ENCODE measurements around the gene FPR2.
"Not testable (repeated sequence)": the region's sequence is repeated elsewhere in the genome, so short reads cannot be mapped to it uniquely, and the experiment has no call there.

The FPR2 gene

DNA sequence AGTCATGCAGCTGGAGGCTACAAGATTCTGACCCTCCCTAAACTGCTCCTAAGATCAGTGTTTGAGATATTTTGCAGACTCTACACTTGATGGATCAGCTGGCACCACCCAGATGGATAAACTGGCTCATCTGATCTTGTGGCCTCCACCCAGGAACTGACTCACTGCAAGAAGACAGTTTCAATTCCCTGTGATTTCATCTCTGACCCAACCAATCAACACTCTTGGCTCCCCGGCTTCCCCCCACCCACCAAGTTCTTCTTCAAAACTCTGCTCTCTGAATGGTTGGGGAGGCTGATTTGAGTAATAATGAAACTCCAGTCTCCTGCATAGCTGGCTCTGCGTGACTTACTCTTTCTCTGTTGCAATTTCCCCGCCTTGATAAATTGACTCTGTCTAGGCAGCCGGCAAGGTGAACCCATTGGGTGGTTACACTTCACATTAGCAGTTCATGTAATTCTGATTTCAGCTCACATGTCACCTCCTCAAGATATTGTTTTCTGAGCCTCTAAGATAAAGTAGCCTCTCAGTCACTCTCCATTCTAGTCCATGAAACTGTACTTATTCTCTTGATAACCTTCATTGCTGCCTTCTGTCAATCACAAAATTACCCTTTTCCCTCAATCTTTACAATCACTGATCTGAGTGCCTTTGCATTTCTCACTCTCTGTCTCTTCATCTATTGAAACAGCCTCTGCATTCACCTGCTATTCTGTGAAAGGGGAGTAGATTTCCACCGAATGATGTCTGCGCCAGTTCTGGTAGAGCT lies 24.1 kb downstream of the FPR2 start:
- peak in 1 of 2 experiments; percentile 5 for DNase-seq

DNA sequence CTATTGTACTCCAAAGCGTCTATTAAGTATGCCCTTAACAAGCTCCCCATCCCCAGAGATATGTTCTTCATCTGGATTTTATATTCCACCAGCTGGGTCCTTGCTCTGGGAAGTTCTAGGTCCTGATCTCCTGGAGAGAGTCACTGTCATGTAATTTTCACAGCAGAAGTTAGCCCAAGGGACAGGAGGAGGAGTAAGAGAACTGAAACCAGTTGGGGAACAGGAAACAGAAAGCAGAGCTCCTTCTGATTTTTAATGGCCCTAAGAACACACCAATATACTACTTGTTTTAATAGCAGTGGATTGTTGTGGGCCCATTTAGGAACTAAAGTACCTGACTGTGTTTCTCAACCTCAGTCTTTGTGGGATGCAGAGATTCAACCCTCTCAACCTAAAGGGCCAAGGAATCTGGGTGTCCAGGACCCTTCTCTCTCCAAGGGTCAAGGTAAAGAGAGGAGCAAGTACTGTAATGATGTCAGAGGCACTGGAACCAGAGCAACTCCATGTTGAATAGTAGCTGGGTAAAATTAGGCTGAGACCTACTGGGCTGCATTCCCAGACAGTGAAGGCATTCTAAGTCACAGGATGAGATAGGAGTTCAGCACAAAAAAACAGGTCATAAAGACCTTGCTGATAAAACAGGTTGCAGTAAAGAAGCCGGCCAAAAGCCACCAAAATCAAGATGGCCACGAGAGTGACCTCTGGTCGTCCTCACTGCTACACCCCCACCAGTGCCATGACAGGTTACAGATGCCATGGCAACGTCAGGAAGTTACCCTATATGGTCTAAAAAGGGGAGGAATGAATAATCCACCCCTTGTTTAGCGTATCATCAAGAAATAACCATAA lies 25.9 kb downstream of the FPR2 start:
- DNase-seq: no peak

DNA sequence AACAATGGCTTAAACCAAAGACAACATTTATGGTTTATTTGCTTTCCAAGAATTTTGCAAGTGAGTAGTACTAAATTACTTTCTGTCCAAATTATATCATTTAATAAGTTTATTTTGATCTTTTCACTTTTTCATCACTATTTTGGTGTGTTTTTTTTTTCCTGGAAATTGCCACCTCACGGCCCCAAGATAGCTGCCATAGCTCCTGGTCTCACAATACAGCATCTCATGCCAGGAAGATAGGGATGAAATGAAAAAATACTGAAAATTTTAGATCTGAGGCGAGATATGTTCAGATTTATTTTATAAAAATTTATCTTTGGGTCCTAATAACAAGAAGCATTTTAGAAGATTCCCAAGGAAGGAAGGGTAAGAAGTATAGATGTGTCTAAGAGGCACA lies 27.0 kb downstream of the FPR2 start:
- no peak for DNase-seq

GRCh38 chr19:51789061-51789795 lies 28.2 kb downstream of the FPR2 start:
- DNase-seq: no peak

GRCh38 chr19:51792932-51793331 lies 32.0 kb downstream of the FPR2 start:
- DNase-seq: no peak

DNA sequence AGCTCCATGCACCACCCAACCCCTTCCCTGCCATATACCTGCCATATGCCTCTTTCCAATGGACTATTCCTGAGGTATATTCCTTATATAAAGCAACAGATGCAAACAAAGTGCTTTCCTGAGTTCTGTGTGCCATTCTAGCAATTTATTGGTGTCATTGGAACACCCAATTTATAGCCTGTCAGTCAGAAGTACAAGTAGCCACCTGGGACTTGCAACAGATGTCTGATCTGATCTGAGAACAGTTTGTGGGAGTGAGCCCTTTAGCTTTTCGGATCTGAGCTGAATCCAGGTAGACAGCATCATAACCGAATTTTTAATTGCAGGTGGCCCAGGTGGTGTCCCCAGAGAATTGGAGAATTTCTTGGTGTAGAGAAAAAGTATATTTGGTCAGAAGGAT lies 33.0 kb downstream of the FPR2 start:
- no peak for DNase-seq

GRCh38 chr19:51794885-51795490 lies 34.0 kb downstream of the FPR2 start, which contains the start of gene FPR3:
Gene FPR3 (plus strand): TSS chr19:51795157. CDS start chr19:51823749, 28,592 bp downstream.
- no peak for DNase-seq

DNA sequence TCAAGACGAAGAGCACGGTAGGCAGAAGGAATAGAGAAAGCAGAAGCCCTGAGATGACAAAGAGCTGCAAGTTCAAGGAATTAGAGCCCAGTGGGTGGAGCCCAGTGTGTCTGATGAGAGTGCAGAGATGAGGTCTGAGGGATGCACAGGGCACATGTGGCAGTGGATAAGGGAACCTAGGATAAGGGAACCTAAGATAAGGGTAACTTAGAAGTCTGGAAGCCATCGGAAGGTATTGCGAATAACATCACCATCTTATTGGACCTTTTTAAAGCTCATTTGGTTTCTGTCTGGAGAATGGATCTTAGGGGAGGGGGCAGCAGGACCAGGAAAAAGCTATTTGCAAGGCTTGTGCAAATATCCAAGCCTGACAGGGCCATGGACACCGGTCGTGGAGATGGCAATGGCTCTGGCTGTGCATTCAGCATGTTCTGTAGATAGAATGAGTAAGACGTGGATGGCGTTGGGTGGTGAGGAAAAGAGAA lies 35.3 kb downstream of the FPR2 start:
- DNase-seq: no peak

- DNase-seq: no peak
Observed at GRCh38 chr19:51797480-51797879, 36.5 kb downstream of the FPR2 start.

DNA sequence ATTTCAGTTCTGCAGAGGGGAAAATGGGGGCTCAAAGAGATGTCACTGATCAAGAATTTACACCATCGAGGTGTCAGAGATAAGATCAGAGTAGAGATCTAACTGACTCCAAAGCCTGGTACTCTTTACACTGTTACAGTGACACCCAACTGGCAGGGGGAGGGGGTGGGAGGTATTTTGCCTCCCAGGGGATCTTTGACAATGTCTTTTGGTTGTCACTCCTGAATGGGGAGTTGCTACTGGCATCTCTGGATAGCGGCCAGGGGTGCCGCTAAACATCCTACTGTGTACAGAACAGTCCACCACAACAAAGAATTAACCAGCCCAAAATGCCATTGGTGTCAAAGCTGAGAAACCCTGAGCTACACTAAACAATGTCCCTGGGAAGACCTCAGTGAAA lies 37.1 kb downstream of the FPR2 start:
- no peak for DNase-seq

DNA sequence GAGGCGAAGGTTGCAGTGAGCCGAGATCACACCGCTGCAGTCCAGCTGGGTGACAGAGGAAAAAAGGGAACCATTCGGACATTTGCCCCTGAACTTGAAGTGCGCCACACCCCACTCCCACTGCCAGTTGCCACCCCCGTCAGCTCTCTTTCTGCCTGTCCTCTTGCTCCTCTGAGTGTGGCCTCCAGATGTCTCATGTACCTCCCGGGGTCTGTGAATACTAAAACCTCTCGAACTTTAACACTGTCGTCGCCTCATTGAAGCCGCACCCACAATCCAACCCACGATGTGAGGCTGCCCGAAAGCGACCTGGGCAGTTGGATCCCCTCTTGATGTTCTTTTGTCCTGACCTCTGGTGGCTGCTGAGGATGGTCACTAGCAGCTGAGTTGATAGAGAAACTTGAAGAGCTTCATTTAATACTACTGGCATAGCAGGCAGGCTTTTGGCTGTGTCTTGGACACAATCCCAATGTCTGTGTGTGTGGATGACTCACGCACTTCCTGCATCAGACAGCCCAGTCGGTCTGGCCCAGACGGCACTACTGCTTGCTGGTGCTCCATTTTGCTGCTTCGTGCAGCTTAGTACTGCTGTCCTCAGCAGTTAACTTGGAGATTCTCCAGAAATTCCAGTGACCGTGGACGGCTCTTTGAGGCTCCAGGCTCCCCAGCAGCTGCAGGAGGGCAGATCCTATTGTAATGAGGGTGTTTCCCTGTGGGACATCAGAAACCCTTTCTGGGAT lies 38.2 kb downstream of the FPR2 start:
- DNase-seq: peak; percentile 74 to 78

DNA sequence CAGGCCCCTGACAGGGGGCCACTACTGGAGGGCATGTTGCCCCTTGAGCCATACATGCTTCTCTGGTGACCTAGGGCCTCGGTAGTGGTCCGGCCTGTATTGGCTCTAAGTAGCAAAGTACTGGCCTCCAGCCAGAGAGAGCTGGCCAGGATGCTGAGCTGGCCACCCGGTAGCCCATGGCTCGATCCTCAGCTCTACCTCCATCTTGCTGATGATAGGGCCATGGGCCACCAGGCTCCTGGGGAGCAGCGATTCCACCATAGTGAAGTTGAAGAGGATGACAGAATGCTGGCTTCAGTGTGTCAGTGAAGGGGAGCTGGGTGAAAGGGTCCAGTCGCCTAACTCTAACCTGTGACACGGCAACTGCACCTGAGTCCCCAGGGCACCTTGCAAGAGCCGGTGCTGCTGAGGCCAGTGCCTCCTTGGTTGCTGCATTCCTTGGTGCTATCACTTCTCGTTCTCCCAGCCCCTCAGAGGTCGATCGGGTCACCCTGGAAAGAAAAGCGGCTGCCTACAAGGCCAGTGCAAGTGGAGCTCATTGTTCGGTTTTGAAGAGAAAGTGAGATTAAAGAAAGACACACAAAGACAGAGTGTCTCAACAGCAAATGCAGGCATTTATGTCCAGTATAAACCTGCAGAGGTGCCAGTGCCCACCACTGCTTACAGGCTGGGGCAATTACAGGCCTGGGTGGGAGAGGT lies 38.9 kb downstream of the FPR2 start:
- no peak for DNase-seq

GRCh38 chr19:51800473-51801244 lies 39.7 kb downstream of the FPR2 start:
- no peak for DNase-seq

- DNase-seq: no peak
Observed at GRCh38 chr19:51802775-51803174, 41.8 kb downstream of the FPR2 start.

DNA sequence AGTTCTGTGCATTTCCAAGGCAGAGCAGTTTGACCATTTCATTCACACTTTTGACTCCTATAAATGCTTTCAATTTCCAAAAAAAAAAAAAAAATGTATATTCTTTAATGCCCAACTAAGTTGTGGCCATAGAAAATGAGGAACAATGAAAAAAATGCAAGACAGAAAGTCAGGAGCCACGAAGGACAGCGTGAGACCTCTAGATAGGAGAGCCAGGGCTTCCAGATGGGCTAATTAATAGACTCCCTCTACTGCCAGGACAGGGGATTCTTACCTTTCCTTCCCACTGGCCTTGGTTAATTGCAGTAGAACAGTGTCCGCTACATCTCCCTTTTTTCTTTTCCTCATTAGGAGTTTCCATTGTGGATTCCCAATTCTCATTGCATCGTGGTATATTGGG lies 42.5 kb downstream of the FPR2 start:
- peak in 1 of 2 experiments; percentile 12 for DNase-seq

DNA sequence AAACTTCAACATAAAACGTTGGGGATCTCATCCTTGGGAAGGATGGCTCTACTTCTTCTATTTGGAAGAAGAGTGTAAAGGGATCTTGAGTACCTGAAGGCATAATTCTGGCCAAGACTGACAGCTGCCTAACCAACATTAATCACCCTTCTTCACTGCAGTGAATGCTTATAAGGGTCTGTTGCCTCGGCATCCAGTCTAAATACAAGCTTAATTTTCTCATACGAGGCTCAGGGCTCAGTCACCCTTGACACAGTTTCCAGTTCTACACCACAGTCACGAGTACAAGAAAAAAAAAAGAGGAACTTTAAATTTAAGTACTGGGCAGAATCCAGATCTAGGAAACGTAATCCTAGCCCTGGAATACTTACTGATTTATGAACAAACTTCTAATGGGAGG lies 43.0 kb downstream of the FPR2 start:
- peak; percentile 76 to 79 for DNase-seq

DNA sequence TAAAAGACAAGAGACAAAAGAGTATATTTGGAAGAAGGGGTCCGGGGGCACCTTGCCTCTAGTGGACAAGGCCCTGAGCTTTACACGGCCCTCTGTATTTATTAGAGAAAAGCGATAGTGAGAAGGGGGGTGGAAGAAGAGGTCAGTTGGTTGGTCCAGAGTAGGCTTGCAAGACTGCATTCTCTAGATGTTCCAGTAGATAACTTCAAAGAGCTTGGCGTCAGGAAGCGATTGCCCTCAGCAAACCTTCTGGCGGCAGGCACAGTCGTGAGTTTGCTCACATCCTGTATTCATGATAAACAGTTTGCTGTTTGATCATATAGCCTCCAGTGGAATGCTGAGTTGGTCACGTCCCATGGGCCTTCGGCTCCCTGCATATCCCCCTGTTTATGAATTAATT lies 43.8 kb downstream of the FPR2 start:
- DNase-seq: not testable (repeated sequence)

DNA sequence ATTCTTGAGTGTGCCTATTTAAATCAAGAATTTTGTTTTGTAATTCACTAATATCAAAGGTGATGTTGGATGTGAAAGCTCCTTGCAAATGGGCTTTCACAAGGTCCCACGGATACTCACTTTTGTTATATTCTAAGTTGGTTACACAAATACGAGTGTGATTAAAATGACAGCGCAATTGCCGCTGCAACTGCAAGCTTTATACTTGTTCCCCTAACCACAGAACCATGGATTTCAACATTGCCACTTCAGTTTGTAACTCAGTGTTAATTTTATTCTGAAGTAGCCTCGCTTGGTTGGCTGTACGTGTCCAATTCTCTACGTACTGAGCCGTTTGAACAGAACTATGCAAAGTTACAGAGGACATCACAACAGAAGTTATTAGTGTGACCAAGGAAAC lies 44.4 kb downstream of the FPR2 start:
- not testable (repeated sequence) for DNase-seq

GRCh38 chr19:51806571-51806970 lies 45.6 kb downstream of the FPR2 start:
- DNase-seq: not testable (repeated sequence)

GRCh38 chr19:51807111-51807701 lies 46.2 kb downstream of the FPR2 start:
- DNase-seq: no peak

All from Kasumi-1 (cell line).